Measurements from ENCODE around the gene KIF1A.

The KIF1A gene

GRCh38 chr2:240720686-240721595, 99.1 kb downstream of the KIF1A start:
- no peaks in the 10 kb centered on the region for H3K36me3 ChIP-seq (ENCODE audit: insufficient read depth, low read length)
- TF ChIP-seq CTCF (conservative IDR thresholded peaks at IDR 0.05; ENCODE audit: low read length) = no peak
- no peak for TF ChIP-seq EZH2phosphoT487 (IDR thresholded peaks at IDR 0.05; ENCODE audit: borderline replicate concordance)
- H2AFZ ChIP-seq (ENCODE audit: low read length) = no peak overlapping the region
- no peak overlapping the region for H3K4me2 ChIP-seq (ENCODE audit: low read depth, low read length, poor library complexity, severe bottlenecking)
- H3F3A ChIP-seq (ENCODE audit: low read depth) = no peaks in the 10 kb centered on the region
- no peaks in the 10 kb centered on the region for H4K20me1 ChIP-seq (ENCODE audit: insufficient read depth, low read length, poor library complexity, severe bottlenecking)
- H3K4me3 ChIP-seq (ENCODE audit: low read length, poor library complexity, severe bottlenecking) = no peak overlapping the region
- H3K9me2 ChIP-seq (replicated peaks; ENCODE audit: low read depth, low read length) = no peaks in the 10 kb centered on the region
- H3K79me2 ChIP-seq (ENCODE audit: insufficient read depth, low read length) = no peaks in the 10 kb centered on the region
- H3K9me3 ChIP-seq (ENCODE audit: insufficient read depth, low read depth, low read length) = no peaks in the 10 kb centered on the region
- no peak overlapping the region for H3K9ac ChIP-seq (ENCODE audit: low read depth, low read length, poor library complexity, severe bottlenecking)
- no peaks in the 10 kb centered on the region for H3K27me3 ChIP-seq (ENCODE audit: insufficient read depth, low read length, poor library complexity, severe bottlenecking)
- H3K4me1 ChIP-seq (ENCODE audit: insufficient read depth, low read length, poor library complexity, severe bottlenecking) = no peaks in the 10 kb centered on the region

GRCh38 chr2:240719676-240720545, 100.1 kb downstream of the KIF1A start:
- no peak for TF ChIP-seq EZH2phosphoT487 (IDR thresholded peaks at IDR 0.05; ENCODE audit: borderline replicate concordance)
- TF ChIP-seq CTCF (conservative IDR thresholded peaks at IDR 0.05; ENCODE audit: low read length) = no peak
- no peaks in the 10 kb centered on the region for H3K9me3 ChIP-seq (ENCODE audit: insufficient read depth, low read depth, low read length)
- no peaks in the 10 kb centered on the region for H3K4me1 ChIP-seq (ENCODE audit: insufficient read depth, low read length, poor library complexity, severe bottlenecking)
- no peaks in the 10 kb centered on the region for H3K36me3 ChIP-seq (ENCODE audit: insufficient read depth, low read length)
- no peaks in the 10 kb centered on the region for H3F3A ChIP-seq (ENCODE audit: low read depth)
- H3K79me2 ChIP-seq (ENCODE audit: insufficient read depth, low read length) = no peaks in the 10 kb centered on the region
- no peak overlapping the region for H3K9ac ChIP-seq (ENCODE audit: low read depth, low read length, poor library complexity, severe bottlenecking)
- no peak overlapping the region for H3K4me2 ChIP-seq (ENCODE audit: low read depth, low read length, poor library complexity, severe bottlenecking)
- no peak overlapping the region for H2AFZ ChIP-seq (ENCODE audit: low read length)
- H4K20me1 ChIP-seq (ENCODE audit: insufficient read depth, low read length, poor library complexity, severe bottlenecking) = no peaks in the 10 kb centered on the region
- H3K4me3 ChIP-seq (ENCODE audit: low read length, poor library complexity, severe bottlenecking) = no peak overlapping the region
- H3K9me2 ChIP-seq (replicated peaks; ENCODE audit: low read depth, low read length) = no peaks in the 10 kb centered on the region
- H3K27me3 ChIP-seq (ENCODE audit: insufficient read depth, low read length, poor library complexity, severe bottlenecking) = no peaks in the 10 kb centered on the region

- no peak overlapping the region for H3K4me2 ChIP-seq (ENCODE audit: low read depth, low read length, poor library complexity, severe bottlenecking)
- no peaks in the 10 kb centered on the region for H3K4me1 ChIP-seq (ENCODE audit: insufficient read depth, low read length, poor library complexity, severe bottlenecking)
- no peaks in the 10 kb centered on the region for H3K36me3 ChIP-seq (ENCODE audit: insufficient read depth, low read length)
- H3K9me2 ChIP-seq (replicated peaks; ENCODE audit: low read depth, low read length) = no peaks in the 10 kb centered on the region
- no peaks in the 10 kb centered on the region for H3K9me3 ChIP-seq (ENCODE audit: insufficient read depth, low read depth, low read length)
- no peak overlapping the region for H3K4me3 ChIP-seq (ENCODE audit: low read length, poor library complexity, severe bottlenecking)
- no peak overlapping the region for H2AFZ ChIP-seq (ENCODE audit: low read length)
- H3K9ac ChIP-seq (ENCODE audit: low read depth, low read length, poor library complexity, severe bottlenecking) = no peak overlapping the region
- no peak for TF ChIP-seq CTCF (conservative IDR thresholded peaks at IDR 0.05; ENCODE audit: low read length)
- no peak for TF ChIP-seq EZH2phosphoT487 (IDR thresholded peaks at IDR 0.05; ENCODE audit: borderline replicate concordance)
- H3K27me3 ChIP-seq (ENCODE audit: insufficient read depth, low read length, poor library complexity, severe bottlenecking) = no peaks in the 10 kb centered on the region
- no peaks in the 10 kb centered on the region for H3K79me2 ChIP-seq (ENCODE audit: insufficient read depth, low read length)
- H3F3A ChIP-seq (ENCODE audit: low read depth) = no peaks in the 10 kb centered on the region
- H4K20me1 ChIP-seq (ENCODE audit: insufficient read depth, low read length, poor library complexity, severe bottlenecking) = no peaks in the 10 kb centered on the region
Measured at GRCh38 chr2:240718896-240719490, 101.0 kb downstream of the KIF1A start.
